ENCODE data around the gene SCD. TPM values are rescaled to one million over a fixed set of nuclear protein-coding genes. Genes with fewer than 3 reads are reported as not detected.

SCD gene
- total and polyA plus RNA-seq, 10 of the 15 experiments (the other 5 are each of a cell fraction or from before 2014, with no cell fraction given) = 68.7 to 279 (median 99.5) TPM

GRCh38 chr10:100364735-100365391 is 17.8 kb downstream of the SCD start:
- Histone ChIP-seq H3K27me3 (replicated peaks in 1 of 2; ENCODE audit: control insufficient read depth in 2 of 2, insufficient read depth in 2 of 2, low read length in 1 of 2) (no peaks in the 10 kb centered on the region), H3K27ac (ENCODE audit: control insufficient read depth, insufficient read depth) (no peak overlapping the region), H3K4me1 (ENCODE audit: control insufficient read depth, insufficient read depth, low read length) (no peaks in the 10 kb centered on the region; the same call in 1 of the 2 replicates), H3K36me3 (ENCODE audit: control insufficient read depth in 2 of 2, insufficient read depth in 2 of 2, low read length in 1 of 2) (peaks cover under 1 to 4% of the 10 kb centered on the region in 2 experiments), H3K4me2 (ENCODE audit: control insufficient read depth, insufficient read depth) (no peak overlapping the region), H2AFZ (ENCODE audit: control insufficient read depth, low read depth, low read length) (no peak overlapping the region), H3K79me2 (ENCODE audit: control insufficient read depth, insufficient read depth, low read length) (no peaks in the 10 kb centered on the region), H4K20me1 (ENCODE audit: control insufficient read depth, insufficient read depth) (no peaks in the 10 kb centered on the region), H3K9me3 (replicated peaks; ENCODE audit: control insufficient read depth, insufficient read depth, low read length) (no peaks in the 10 kb centered on the region), H3K4me3 (no peak overlapping the region), H3K9ac (ENCODE audit: control insufficient read depth, insufficient read depth, low read length) (no peak overlapping the region)
- ChIA-PET SMC1A (ENCODE audit: uncharacterized antibody, unreplicated experiment) (interaction anchor here (0.8 to 5.1 kb wide), 3 partner anchors 12 to 15 kb away, joined by 3 to 27 read pairs (median 3); no protein-coding TSS in a partner anchor), POLR2A (interaction anchor here (0.5 to 2.9 kb wide), 5 partner anchors 9 to 330 kb away, joined by 3 to 18 read pairs (median 3); no protein-coding TSS in a partner anchor), CTCF (interaction anchor here (1.5 to 5.5 kb wide), 3 partner anchors 15 to 61 kb away, joined by 3 to 43 read pairs (median 4); partner anchors contain the start of gene SCD), RAD21 (ENCODE audit: unreplicated experiment) (interaction anchor here (1.3 kb wide), 1 partner anchor 16 kb away, joined by 4 read pairs; no protein-coding TSS in a partner anchor)
- 56% methylated on average over 7 of the region's 7 CpGs for WGBS (ENCODE audit: insufficient coverage, insufficient replicate concordance, low lambda C conversion rate, missing lambda C conversion rate)
- FAIRE-seq (no peak), DNase-seq (ENCODE audit: low read depth, low spot score) (no peak), ATAC-seq (no peak; the same call in 2 of the 3 replicates)
- TF ChIP-seq RUNX3 (IDR thresholded peaks at IDR 0.05; ENCODE audit: low read length) (no peak), RAD51 (IDR thresholded peaks at IDR 0.05) (peak; percentile 27; the same call in 1 of the 2 replicates), FOXM1 (IDR thresholded peaks at IDR 0.05; ENCODE audit: low read depth, low read length) (no peak), BCL3 (IDR thresholded peaks at IDR 0.05; ENCODE audit: borderline replicate concordance, insufficient read depth, low read depth, low read length, poor library complexity, severe bottlenecking) (no peak), RAD21 (IDR thresholded peaks at IDR 0.05; ENCODE audit: insufficient read depth, low read depth, low read length) (no peak)
- in situ Hi-C loops (cut with MboI) (no loop called here), intact Hi-C loops (cut with micrococcal nuclease; ENCODE audit: unreplicated experiment) (no loop called here)
- BruUV-seq (replicated peaks) = no TSS peak

All from GM12878 (cell line).